ENCODE data around the gene SZT2. TPM values are rescaled to one million over a fixed set of nuclear protein-coding genes. Genes with fewer than 3 reads are reported as not detected.

The SZT2 gene
- total RNA-seq, 1 experiment from 2014 or later, result 29.0 TPM

- no TSS peak for BruUV-seq (replicated peaks)
- no peaks in the 10 kb centered on the region for H3K9me3 ChIP-seq
- H3K4me1 ChIP-seq, result no peaks in the 10 kb centered on the region; the same call in 1 of the 2 replicates
- Mint-ChIP-seq H3K4me1 (ENCODE audit: low read depth, unreplicated experiment) (peaks cover 23% of the 10 kb centered on the region), H3K9me3 (ENCODE audit: unreplicated experiment) (no peaks in the 10 kb centered on the region), H3K27me3 (ENCODE audit: insufficient read depth, unreplicated experiment) (no peaks in the 10 kb centered on the region), H3K4me3 (ENCODE audit: unreplicated experiment) (no peak overlapping the region), H3K36me3 (ENCODE audit: insufficient read depth, unreplicated experiment) (peaks cover 11% of the 10 kb centered on the region), H3K27ac (ENCODE audit: unreplicated experiment) (no peak overlapping the region)
- ChIA-PET CTCF (no interaction called here), POLR2A (no interaction called here)
- no peak for DNase-seq
- H3K36me3 ChIP-seq (ENCODE audit: control insufficient read depth, insufficient read depth, low read length), result no peaks in the 10 kb centered on the region
- H3K4me3 ChIP-seq (ENCODE audit: low read depth, low read length), result no peak overlapping the region
- no peaks in the 10 kb centered on the region for H3K27me3 ChIP-seq (replicated peaks; ENCODE audit: control insufficient read depth, insufficient read depth, low read length)
- TF ChIP-seq CTCF (IDR thresholded peaks at IDR 0.05; ENCODE audit: insufficient read depth in 1 of 2, low read depth in 1 of 2, low read length in 1 of 2, severe bottlenecking in 1 of 2, unreplicated experiment in 1 of 2), result no peak
- intact Hi-C loops (cut with micrococcal nuclease; ENCODE audit: unreplicated experiment), result no loop called here
These were observed 45.3 kb upstream of the SZT2 start for GRCh38 chr1:43344267-43344850.

- no peaks in the 10 kb centered on the region for H3K36me3 ChIP-seq (ENCODE audit: control insufficient read depth, insufficient read depth, low read length)
- intact Hi-C loops (cut with micrococcal nuclease; ENCODE audit: unreplicated experiment), result no loop called here
- no peaks in the 10 kb centered on the region for H3K9me3 Mint-ChIP-seq (ENCODE audit: unreplicated experiment)
- DNase-seq, result no peak
- no peak overlapping the region for H3K4me3 ChIP-seq (ENCODE audit: low read depth, low read length)
- no peaks in the 10 kb centered on the region for H3K9me3 ChIP-seq
- no peaks in the 10 kb centered on the region for H3K27me3 Mint-ChIP-seq (ENCODE audit: insufficient read depth, unreplicated experiment)
- no peaks in the 10 kb centered on the region; the same call in 1 of the 2 replicates for H3K4me1 ChIP-seq
- no peak for TF ChIP-seq CTCF (IDR thresholded peaks at IDR 0.05; ENCODE audit: insufficient read depth in 1 of 2, low read depth in 1 of 2, low read length in 1 of 2, severe bottlenecking in 1 of 2, unreplicated experiment in 1 of 2)
- H3K27ac Mint-ChIP-seq (ENCODE audit: unreplicated experiment), result no peak overlapping the region
- no peak overlapping the region for H3K4me3 Mint-ChIP-seq (ENCODE audit: unreplicated experiment)
- ChIA-PET POLR2A (no interaction called here), CTCF (no interaction called here)
- H3K4me1 Mint-ChIP-seq (ENCODE audit: low read depth, unreplicated experiment), result peaks cover 30% of the 10 kb centered on the region
- H3K36me3 Mint-ChIP-seq (ENCODE audit: insufficient read depth, unreplicated experiment), result peaks cover 14% of the 10 kb centered on the region
- no TSS peak for BruUV-seq (replicated peaks)
- no peaks in the 10 kb centered on the region for H3K27me3 ChIP-seq (replicated peaks; ENCODE audit: control insufficient read depth, insufficient read depth, low read length)
These were observed 44.6 kb upstream of the SZT2 start for GRCh38 chr1:43345120-43345519.

- Histone ChIP-seq H3K4me1 (no peaks in the 10 kb centered on the region; the same call in 1 of the 2 replicates), H3K9me3 (no peaks in the 10 kb centered on the region), H3K4me3 (ENCODE audit: low read depth, low read length) (no peak overlapping the region), H3K27me3 (replicated peaks; ENCODE audit: control insufficient read depth, insufficient read depth, low read length) (no peaks in the 10 kb centered on the region), H3K36me3 (ENCODE audit: control insufficient read depth, insufficient read depth, low read length) (no peaks in the 10 kb centered on the region)
- Mint-ChIP-seq H3K9me3 (ENCODE audit: unreplicated experiment) (no peaks in the 10 kb centered on the region), H3K27me3 (ENCODE audit: insufficient read depth, unreplicated experiment) (no peaks in the 10 kb centered on the region), H3K36me3 (ENCODE audit: insufficient read depth, unreplicated experiment) (peaks cover 14% of the 10 kb centered on the region), H3K27ac (ENCODE audit: unreplicated experiment) (no peak overlapping the region), H3K4me1 (ENCODE audit: low read depth, unreplicated experiment) (peaks cover 23% of the 10 kb centered on the region), H3K4me3 (ENCODE audit: unreplicated experiment) (no peak overlapping the region)
- POLR2A ChIA-PET, result no interaction called here
- CTCF ChIA-PET, result no interaction called here
- no peak for TF ChIP-seq CTCF (IDR thresholded peaks at IDR 0.05; ENCODE audit: insufficient read depth in 1 of 2, low read depth in 1 of 2, low read length in 1 of 2, severe bottlenecking in 1 of 2, unreplicated experiment in 1 of 2)
- DNase-seq, result no peak
- intact Hi-C loops (cut with micrococcal nuclease; ENCODE audit: unreplicated experiment), result no loop called here
- no TSS peak for BruUV-seq (replicated peaks)
These were observed 43.1 kb upstream of the SZT2 start for GRCh38 chr1:43346636-43347035.

All from Caco-2 (cell line).